ENCODE results near the gene NCMAP. TPM values are rescaled to one million over a fixed set of nuclear protein-coding genes. Genes with fewer than 3 reads are reported as not detected.

Gene NCMAP
- total and polyA plus RNA-seq, 2 of the 8 experiments (the other 6 are each of a cell fraction or from before 2014, with no cell fraction given): 0.21 to 0.39 TPM

DNA sequence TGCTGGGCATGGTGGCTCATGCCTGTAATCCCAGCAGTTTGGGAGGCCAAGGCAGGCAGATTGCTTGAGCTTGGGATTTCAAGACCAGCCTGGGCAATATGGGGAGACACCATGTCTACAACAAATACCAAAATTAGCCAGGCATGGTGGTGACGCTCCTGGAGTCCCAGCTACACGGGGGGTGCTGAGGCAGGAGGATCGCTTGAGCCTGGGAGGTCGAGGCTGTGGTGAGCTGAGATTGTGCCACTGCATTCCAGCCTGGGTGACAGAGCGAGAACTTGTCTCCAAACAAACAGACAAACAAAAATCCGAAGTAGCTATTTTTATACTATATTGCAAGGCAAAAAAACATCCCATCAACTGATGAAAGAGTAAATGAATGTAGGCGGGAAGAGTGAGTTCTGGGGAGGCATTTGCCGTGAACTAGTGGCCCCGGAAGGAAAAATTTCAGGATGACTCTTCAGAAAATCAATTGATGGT lies 40.6 kb downstream of the NCMAP start (continued):
- TF ChIP-seq SRF (IDR thresholded peaks at IDR 0.05; ENCODE audit: low read depth, low read length): no peak
- no peak for TF ChIP-seq MAFK (IDR thresholded peaks at IDR 0.05; ENCODE audit: low read depth, low read length)
- TF ChIP-seq CTCF (IDR thresholded peaks at IDR 0.05; ENCODE audit: control extremely low read depth in 1 of 3, insufficient read depth in 1 of 3, low read depth in 1 of 3, low read length in 3 of 3): no peak

Data from H1 (cell line).